Left lung (tissue), 10 donors: ENCODE data around the gene NDUFB11. TPM values are rescaled to one million over a fixed set of nuclear protein-coding genes. Genes with fewer than 3 reads are reported as not detected.

ENCODE experiments used
- ATAC-seq: fragments of 200-7000 bp; cut with Tn5 transposase; one replicate; pipeline ENCODE4 v1.9.1; 2020; ENCODE audit warnings: moderate library complexity
- DNase-seq, 4 donors: peaks; one replicate each; pipeline ENCODE4 v3.0.0-alpha.2; 2013 to 2020
- H3K27ac ChIP-seq, 2 donors: fragments of 200-600 bp; sonication (generic) in 1 of 2; one replicate each; pipeline versions ENCODE4 v1.5.0 to v1.8.0; 2020 to 2021
- H3K27me3 ChIP-seq, 2 donors: fragments of 200-600 bp; sonication (generic) in 1 of 2; one replicate each; pipeline versions ENCODE4 v1.5.0 to v1.8.0; 2020 to 2021
- H3K36me3 ChIP-seq, 2 donors: fragments of 200-600 bp; sonication (generic) in 1 of 2; one replicate each; pipeline versions ENCODE4 v1.5.0 to v1.8.0; 2020 to 2021
- H3K4me1 ChIP-seq, 2 donors: fragments of 200-600 bp; one replicate each; pipeline ENCODE4 v1.8.0; 2021
- H3K4me3 ChIP-seq, 2 donors: fragments of 200-600 bp; sonication (generic) in 1 of 2; one replicate each; pipeline versions ENCODE4 v1.5.0 to v1.8.0; 2020 to 2021; ENCODE audit warnings: mild to moderate bottlenecking in 1 of 2
- H3K9me3 ChIP-seq, 2 donors: fragments of 200-600 bp; sonication (generic) in 1 of 2; one replicate each; pipeline versions ENCODE4 v1.5.0 to v1.8.0; 2020 to 2021
- CTCF ChIP-seq, 2 donors: fragments of 200-600 bp; sonication (generic) in 1 of 2; IDR thresholded peaks; one replicate each; pipeline versions ENCODE4 v1.5.0 to v1.8.0; 2021; ENCODE audit warnings: antibody characterized with exemption in 2 of 2
- intact Hi-C, 2 donors: fragments of 100-400 bp; cut with DNase I; formaldehyde crosslinking; loops; one replicate each; pipeline versions ENCODE4 v1.11.2 to v1.14.2; 2022
- polyA plus RNA-seq, 6 donors: library from polyadenylated mRNA; unstranded; fragments of 120-200 nt; gene quantifications; one replicate each; pipeline ENCODE4 v1.2.1, GENCODE V29; 2013; ENCODE audit not compliant: insufficient read length in 6 of 6
- total RNA-seq, 2 donors: library from RNA; stranded (reverse); fragmentation: NEBNext Ultra II Directional; extraction: Animal tissue kit (Norgen Biotek cat#: 25700); gene quantifications; one replicate each; pipeline ENCODE4 v1.2.1, GENCODE V29; 2021
- donor health status: DM: no; HTN: yes; CAD: no.
- donor health status: DM: no; HTN: no; CAD: no.

Gene NDUFB11
- total and polyA plus RNA-seq, 8 donors: 58.5 to 103 (median 82.4) TPM

DNA sequence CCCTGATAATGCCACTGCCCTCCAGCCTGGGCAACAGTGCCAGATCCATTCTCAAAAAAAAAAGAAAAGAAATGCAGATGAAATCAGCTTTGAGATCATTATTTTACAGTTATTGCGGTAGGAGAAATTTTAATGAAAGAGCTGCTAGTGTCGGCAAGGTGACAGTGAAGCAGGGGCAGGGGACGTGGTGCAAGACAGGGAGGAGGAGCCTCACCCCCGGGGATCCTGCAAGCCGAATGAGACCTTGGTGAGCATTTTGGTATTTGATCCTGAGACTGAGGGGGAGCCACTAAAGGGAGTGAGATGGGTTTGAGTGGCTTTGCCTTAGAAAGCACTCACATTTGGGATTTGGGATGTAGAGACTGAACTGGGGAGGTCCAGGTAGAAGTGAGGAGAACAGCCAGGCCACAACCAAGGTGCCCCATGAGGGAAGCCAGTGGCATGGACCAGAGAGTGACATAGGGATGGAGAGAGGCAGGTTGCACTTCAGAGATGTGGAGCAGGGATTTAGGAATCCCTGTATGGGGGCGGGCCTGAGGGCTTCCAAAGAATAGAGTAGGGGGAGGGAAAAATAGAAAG, 24.1 kb upstream of the NDUFB11 start:
- H3K4me3 ChIP-seq: no peak overlapping the region
- no peak for TF ChIP-seq CTCF (IDR thresholded peaks at IDR 0.05)
- peaks cover 0 to 46% of the 10 kb centered on the region in 2 donors for H3K36me3 ChIP-seq
- no peaks in the 10 kb centered on the region for H3K9me3 ChIP-seq
- no peak for ATAC-seq
- intact Hi-C loops: no loop called here
- no peak overlapping the region for H3K27ac ChIP-seq
- H3K4me1 ChIP-seq: no peaks in the 10 kb centered on the region
- no peaks in the 10 kb centered on the region for H3K27me3 ChIP-seq
- no peak for DNase-seq

- H3K27ac ChIP-seq: no peak overlapping the region
- intact Hi-C loops: no loop called here
- H3K4me1 ChIP-seq: no peaks in the 10 kb centered on the region
- no peaks in the 10 kb centered on the region for H3K27me3 ChIP-seq
- no peak for DNase-seq
- H3K9me3 ChIP-seq: no peaks in the 10 kb centered on the region
- ATAC-seq: no peak
- H3K4me3 ChIP-seq: no peak overlapping the region
- H3K36me3 ChIP-seq: peaks cover 0 to 24% of the 10 kb centered on the region in 2 donors
- TF ChIP-seq CTCF (IDR thresholded peaks at IDR 0.05): no peak
These were observed 21.6 kb upstream of the NDUFB11 start for GRCh38 chrX:47166126-47166525.

GRCh38 chrX:47164420-47164819, 19.9 kb upstream of the NDUFB11 start:
- ATAC-seq: no peak
- intact Hi-C loops: no loop called here
- Histone ChIP-seq H3K36me3 (peaks cover 0 to 7% of the 10 kb centered on the region in 2 donors), H3K27me3 (no peaks in the 10 kb centered on the region), H3K27ac (no peak overlapping the region), H3K9me3 (no peaks in the 10 kb centered on the region), H3K4me1 (no peaks in the 10 kb centered on the region), H3K4me3 (no peak overlapping the region)
- no peak for DNase-seq
- no peak for TF ChIP-seq CTCF (IDR thresholded peaks at IDR 0.05)

GRCh38 chrX:47162927-47163583, 18.6 kb upstream of the NDUFB11 start:
- Histone ChIP-seq H3K9me3 (no peaks in the 10 kb centered on the region), H3K36me3 (peaks cover 0 to 5% of the 10 kb centered on the region in 2 donors), H3K4me3 (no peak overlapping the region), H3K27me3 (no peaks in the 10 kb centered on the region), H3K27ac (no peak overlapping the region), H3K4me1 (no peaks in the 10 kb centered on the region)
- no peak for TF ChIP-seq CTCF (IDR thresholded peaks at IDR 0.05)
- intact Hi-C loops: no loop called here
- ATAC-seq: no peak
- DNase-seq: no peak

- Histone ChIP-seq H3K9me3 (no peaks in the 10 kb centered on the region), H3K4me1 (no peaks in the 10 kb centered on the region), H3K27ac (no peak overlapping the region), H3K36me3 (peaks cover 0 to 22% of the 10 kb centered on the region in 2 donors), H3K4me3 (no peak overlapping the region), H3K27me3 (no peaks in the 10 kb centered on the region)
- intact Hi-C loops: no loop called here
- no peak for TF ChIP-seq CTCF (IDR thresholded peaks at IDR 0.05)
- no peak for DNase-seq
- no peak for ATAC-seq
These were observed 16.3 kb upstream of the NDUFB11 start for GRCh38 chrX:47160781-47161180.
